Testis (tissue), 5 donors: ENCODE measurements around the gene BRINP2. TPM values are rescaled to one million over a fixed set of nuclear protein-coding genes. Genes with fewer than 3 reads are reported as not detected.

Experiments
- DNase-seq: peaks from one replicate; pipeline ENCODE4 v3.0.0-alpha.2; 2019
- H3K27ac ChIP-seq, 2 donors: fragments of 200-600 bp; sonication (generic); one replicate each; pipeline ENCODE4 v1.5.1; 2019
- H3K27me3 ChIP-seq: fragments of 200-600 bp; sonication (generic); one replicate; pipeline ENCODE4 v1.5.1; 2019
- H3K36me3 ChIP-seq: fragments of 200-600 bp; sonication (generic); one replicate; pipeline ENCODE4 v1.5.1; 2017; ENCODE audit warnings: low read depth; ENCODE audit errors: missing control alignments
- H3K4me1 ChIP-seq: fragments of 200-600 bp; sonication (generic); one replicate; pipeline ENCODE4 v1.5.1; 2019
- H3K4me3 ChIP-seq, 2 donors: fragments of 200-600 bp; sonication (generic); one replicate each; pipeline ENCODE4 v1.5.1; 2017 to 2019
- H3K9me3 ChIP-seq: fragments of 200-600 bp; sonication (generic); one replicate; pipeline ENCODE4 v1.5.1; 2017
- CTCF ChIP-seq, 3 experiments: fragments of 450-650 bp in 2 of 3; fragments of 200-600 bp in 1 of 3; sonication (generic) in 1 of 3; IDR thresholded peaks; one replicate each; pipeline ENCODE4 v1.5.1; 2016 to 2019; ENCODE audit warnings: antibody characterized with exemption in 3 of 3, mild to moderate bottlenecking in 2 of 3, moderate library complexity in 1 of 3
- POLR2A ChIP-seq: fragments of 450-650 bp; IDR thresholded peaks from one replicate; pipeline ENCODE4 v1.6.1; 2017; ENCODE audit warnings: antibody characterized with exemption, mild to moderate bottlenecking, moderate library complexity
- WGBS, 2 donors: methylation state at CpG; one replicate each; pipeline ENCODE4 v1.1.5; 2018; 5-methylcytosine and 5-hydroxymethylcytosine counted together
- intact Hi-C: fragments of 100-400 bp; cut with DNase I; formaldehyde crosslinking; loops from one replicate; pipeline ENCODE4 v1.15.1; 2023; ENCODE audit warnings: low total_unique reads
- long read RNA-seq, 2 donors: transcript quantifications; one replicate each; lab custom pipeline, GENCODE V29; 2026
- polyA plus RNA-seq: library from polyadenylated mRNA; stranded (reverse); fragments of 350-450 nt; fragmentation: Illumina TruSeq; extraction: RNeasy Lipid Tissue Mini Kit (QIAGEN cat#74804); gene quantifications from one replicate; pipeline ENCODE4 v1.2.3, GENCODE V29; 2014; ENCODE audit warnings: low read depth, low replicate concordance; ENCODE audit not compliant: insufficient read depth
- total RNA-seq, 2 donors: library from RNA; depleted of rRNA; stranded (reverse); fragments of >200 nt; gene quantifications; one replicate each; pipeline ENCODE4 v1.2.3, GENCODE V29; 2016

BRINP2 gene
- total RNA-seq (1 to 10 TPM; 5.9 to 6.1 TPM), polyA plus RNA-seq (6.7 TPM)
- long read RNA-seq, donor 1, partial matches to known transcripts: 0 of 1 reads
- long read RNA-seq, donor 1, other reads (novel, unspliced or antisense): 0 of 1 reads
- long read RNA-seq, donor 2: 0 reads

GRCh38 chr1:177170756-177171535 is at the start of gene BRINP2:
TSS of gene BRINP2 (plus strand) at chr1:177170958. CDS start at chr1:177229877, 58,919 bp downstream.
- Histone ChIP-seq H3K4me3 (peak within 1 kb of the TSS; percentile 22 to 34), H3K27me3 (no peaks in the 10 kb centered on the region), H3K27ac (no peak within 1 kb of the TSS), H3K4me1 (no peaks in the 10 kb centered on the region), H3K9me3 (no peaks in the 10 kb centered on the region), H3K36me3 (no peaks in the 10 kb centered on the region)
- 2% methylated on average over 24 to 49 of the region's 49 CpGs for WGBS, 2 donors
- no peak for TF ChIP-seq CTCF (IDR thresholded peaks at IDR 0.05)
- TF ChIP-seq POLR2A: no peak
- intact Hi-C loops: loop anchor here (10.0 kb wide), 1 partner anchor 276 kb away; no protein-coding TSS in a partner anchor
- peak; percentile 66 for DNase-seq

- H3K36me3 ChIP-seq: no peaks in the 10 kb centered on the region
- no peaks in the 10 kb centered on the region for H3K27me3 ChIP-seq
- H3K9me3 ChIP-seq: no peaks in the 10 kb centered on the region
- H3K4me3 ChIP-seq: no peak overlapping the region
- 81 to 88% methylated on average over 10 to 12 of the region's 12 CpGs for WGBS, 2 donors
- no peaks in the 10 kb centered on the region for H3K4me1 ChIP-seq
- no peak overlapping the region for H3K27ac ChIP-seq
- TF ChIP-seq POLR2A (no peak), CTCF (IDR thresholded peaks at IDR 0.05) (no peak)
- intact Hi-C loops: no loop called here
- no peak for DNase-seq
Measured at GRCh38 chr1:177122461-177123251, 48.1 kb upstream of the BRINP2 start.

- 92 to 93% methylated on average over 4 of the region's 4 CpGs for WGBS, 2 donors
- Histone ChIP-seq H3K4me1 (no peaks in the 10 kb centered on the region), H3K27ac (no peak overlapping the region), H3K9me3 (no peaks in the 10 kb centered on the region), H3K4me3 (no peak overlapping the region), H3K36me3 (no peaks in the 10 kb centered on the region), H3K27me3 (no peaks in the 10 kb centered on the region)
- no peak for TF ChIP-seq CTCF (IDR thresholded peaks at IDR 0.05)
- TF ChIP-seq POLR2A: no peak
- DNase-seq: no peak
- intact Hi-C loops: no loop called here
Measured at GRCh38 chr1:177124577-177125278, 46.0 kb upstream of the BRINP2 start.

- Histone ChIP-seq H3K4me3 (no peak overlapping the region), H3K27me3 (no peaks in the 10 kb centered on the region), H3K9me3 (no peaks in the 10 kb centered on the region), H3K4me1 (no peaks in the 10 kb centered on the region), H3K36me3 (no peaks in the 10 kb centered on the region), H3K27ac (no peak overlapping the region)
- no peak for DNase-seq
- TF ChIP-seq CTCF (IDR thresholded peaks at IDR 0.05) (no peak), POLR2A (no peak)
- 78 to 82% methylated on average over 3 of the region's 3 CpGs for WGBS, 2 donors
- intact Hi-C loops: no loop called here
Measured at GRCh38 chr1:177126267-177126666, 44.5 kb upstream of the BRINP2 start.
